Trophoblast cell (in vitro differentiated cells and primary cell): ENCODE data around the gene MYO1E.

Experiments used
- DNase-seq, 2 donors: peaks; one replicate each; pipeline ENCODE4 v3.0.0-alpha.2; 2016
- H2AFZ ChIP-seq: 2 replicates; pipeline ENCODE4 v1.6.1; 2013; ENCODE audit warnings: low read length, moderate library complexity, mild to moderate bottlenecking; ENCODE audit not compliant: insufficient read depth, poor library complexity
- H2AK5ac ChIP-seq: 2 replicates; pipeline ENCODE4 v1.6.1; 2013; ENCODE audit warnings: mild to moderate bottlenecking, low read length
- H2BK120ac ChIP-seq: 2 replicates; pipeline ENCODE4 v1.6.1; 2013; ENCODE audit warnings: low read length, mild to moderate bottlenecking, moderate library complexity; ENCODE audit not compliant: insufficient read depth, poor library complexity
- H2BK12ac ChIP-seq: 2 replicates; pipeline ENCODE4 v1.6.1; 2013; ENCODE audit warnings: mild to moderate bottlenecking, low read length, moderate library complexity
- H2BK5ac ChIP-seq: 2 replicates; pipeline ENCODE4 v1.6.1; 2013; ENCODE audit warnings: low read length, low read depth, moderate library complexity, mild to moderate bottlenecking; ENCODE audit not compliant: poor library complexity
- H3K14ac ChIP-seq: 2 replicates; pipeline ENCODE4 v1.6.1; 2013; ENCODE audit warnings: mild to moderate bottlenecking, low read length
- H3K18ac ChIP-seq: 2 replicates; pipeline ENCODE4 v1.6.1; 2013; ENCODE audit warnings: mild to moderate bottlenecking, low read length
- H3K23ac ChIP-seq: 2 replicates; pipeline ENCODE4 v1.6.1; 2013; ENCODE audit warnings: low read length
- H3K27ac ChIP-seq: 2 replicates; pipeline ENCODE4 v1.5.1; 2013; ENCODE audit warnings: low read depth, mild to moderate bottlenecking, inconsistent platforms, low read length, moderate library complexity
- H3K27me3 ChIP-seq: 2 replicates; pipeline ENCODE4 v1.6.1; 2013; ENCODE audit warnings: inconsistent platforms, mild to moderate bottlenecking, low read length, moderate library complexity; ENCODE audit not compliant: insufficient read depth
- H3K36me3 ChIP-seq, 2 experiments: 1 replicate in 1 of 2; 2 replicates in 1 of 2; pipeline ENCODE4 v1.6.1; 2013; ENCODE audit warnings: low read length in 2 of 2, mild to moderate bottlenecking in 2 of 2, moderate library complexity in 1 of 2; ENCODE audit not compliant: insufficient read depth in 2 of 2, control insufficient read depth in 1 of 2
- H3K4ac ChIP-seq: 2 replicates; pipeline ENCODE4 v1.6.1; 2013; ENCODE audit warnings: low read depth, mild to moderate bottlenecking, low read length, moderate library complexity
- H3K4me1 ChIP-seq, 2 experiments: 1 replicate in 1 of 2; 2 replicates in 1 of 2; pipeline ENCODE4 v1.6.1; 2013; ENCODE audit warnings: low read length in 2 of 2, mild to moderate bottlenecking in 2 of 2, moderate library complexity in 1 of 2; ENCODE audit not compliant: insufficient read depth in 2 of 2, control insufficient read depth in 1 of 2
- H3K4me2 ChIP-seq: 2 replicates; pipeline ENCODE4 v1.6.1; 2013; ENCODE audit warnings: inconsistent platforms, mild to moderate bottlenecking, low read length, moderate library complexity
- H3K4me3 ChIP-seq: 2 replicates; pipeline ENCODE4 v1.5.1; 2013; ENCODE audit warnings: mild to moderate bottlenecking, low read depth, low read length, inconsistent platforms
- H3K79me1 ChIP-seq: one replicate; pipeline ENCODE4 v1.6.1; 2013; ENCODE audit warnings: low read length
- H3K79me2 ChIP-seq: 2 replicates; pipeline ENCODE4 v1.6.1; 2013; ENCODE audit warnings: low read length, mild to moderate bottlenecking; ENCODE audit not compliant: control insufficient read depth, insufficient read depth, poor library complexity
- H3K9ac ChIP-seq: 2 replicates; pipeline ENCODE4 v1.6.1; 2013; ENCODE audit warnings: mild to moderate bottlenecking, low read length
- H3K9me3 ChIP-seq: 2 replicates; pipeline ENCODE4 v1.6.1; 2013; ENCODE audit warnings: low read depth, mild to moderate bottlenecking, control low read depth, inconsistent platforms, low read length; ENCODE audit not compliant: insufficient read depth
- H4K12ac ChIP-seq: 2 replicates; pipeline ENCODE4 v1.6.1; 2013; ENCODE audit warnings: low read depth, mild to moderate bottlenecking, low read length, moderate library complexity
- H4K8ac ChIP-seq: 2 replicates; pipeline ENCODE4 v1.6.1; 2013; ENCODE audit warnings: low read depth, mild to moderate bottlenecking, low read length, moderate library complexity
- H4K91ac ChIP-seq: one replicate; pipeline ENCODE4 v1.6.1; 2013; ENCODE audit warnings: low read depth, mild to moderate bottlenecking, low read length, moderate library complexity
- WGBS: extraction: QIAGEN DNeasy Blood & Tissue Kit; methylation state at CpG from one replicate; pipeline ENCODE4 v1.1.7; 2013; ENCODE audit warnings: missing lambda C conversion rate; ENCODE audit not compliant: insufficient read length, insufficient coverage; ENCODE audit errors: extremely low coverage; 5-methylcytosine and 5-hydroxymethylcytosine counted together

Gene MYO1E

DNA sequence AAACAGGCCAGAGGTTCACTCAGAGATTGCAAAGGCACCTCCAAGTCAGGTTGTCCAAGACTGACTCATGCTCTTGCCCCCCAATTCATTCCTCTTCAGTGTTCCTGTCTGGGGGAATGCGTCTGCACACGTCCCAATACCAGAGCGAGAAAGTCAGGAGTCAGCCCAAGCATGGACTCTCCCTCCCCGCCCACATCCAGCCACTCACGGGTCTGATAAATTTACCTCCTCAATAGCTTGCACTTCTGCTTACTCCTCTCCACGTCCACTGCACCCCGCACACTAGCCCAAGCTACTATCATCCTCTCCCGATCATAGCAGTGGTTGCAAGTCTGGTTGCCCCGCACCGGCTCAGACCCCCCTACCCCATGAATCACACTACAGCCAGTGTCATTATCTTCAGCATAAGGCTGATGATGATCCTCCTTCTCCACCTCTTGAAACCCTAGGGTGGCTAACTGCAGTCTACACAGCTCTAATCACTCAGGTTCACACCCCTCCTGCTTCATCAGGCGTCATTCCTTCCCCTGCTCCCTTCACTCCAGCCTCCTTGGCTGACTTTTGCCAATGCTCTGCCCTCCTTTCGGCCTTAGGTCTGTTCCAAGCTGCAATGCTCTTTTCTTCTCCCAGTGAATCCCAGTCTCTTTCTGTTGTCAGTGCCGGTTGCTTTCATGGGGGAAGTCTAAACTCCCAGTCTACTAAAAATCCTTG lies 27.6 kb upstream of the MYO1E start:
- Histone ChIP-seq H2BK5ac (no peak overlapping the region), H3K9me3 (no peaks in the 10 kb centered on the region), H3K4me3 (no peak overlapping the region), H2AFZ (no peak overlapping the region), H3K27me3 (no peaks in the 10 kb centered on the region), H3K14ac (no peak overlapping the region), H4K8ac (no peak overlapping the region), H3K4ac (no peak overlapping the region), H4K12ac (no peak overlapping the region), H3K4me1 (no peaks in the 10 kb centered on the region), H3K27ac (no peak overlapping the region), H3K23ac (no peak overlapping the region), H3K9ac (no peak overlapping the region), H2AK5ac (no peak overlapping the region), H3K4me2 (no peak overlapping the region), H3K79me1 (no peaks in the 10 kb centered on the region), H2BK12ac (no peak overlapping the region), H3K79me2 (no peaks in the 10 kb centered on the region), H4K91ac (no peak overlapping the region), H3K36me3 (no peaks in the 10 kb centered on the region), H2BK120ac (no peak overlapping the region), H3K18ac (no peak overlapping the region)
- no CpG with 5 or more reads among the region's 13 CpGs for WGBS
- no peak for DNase-seq

DNA sequence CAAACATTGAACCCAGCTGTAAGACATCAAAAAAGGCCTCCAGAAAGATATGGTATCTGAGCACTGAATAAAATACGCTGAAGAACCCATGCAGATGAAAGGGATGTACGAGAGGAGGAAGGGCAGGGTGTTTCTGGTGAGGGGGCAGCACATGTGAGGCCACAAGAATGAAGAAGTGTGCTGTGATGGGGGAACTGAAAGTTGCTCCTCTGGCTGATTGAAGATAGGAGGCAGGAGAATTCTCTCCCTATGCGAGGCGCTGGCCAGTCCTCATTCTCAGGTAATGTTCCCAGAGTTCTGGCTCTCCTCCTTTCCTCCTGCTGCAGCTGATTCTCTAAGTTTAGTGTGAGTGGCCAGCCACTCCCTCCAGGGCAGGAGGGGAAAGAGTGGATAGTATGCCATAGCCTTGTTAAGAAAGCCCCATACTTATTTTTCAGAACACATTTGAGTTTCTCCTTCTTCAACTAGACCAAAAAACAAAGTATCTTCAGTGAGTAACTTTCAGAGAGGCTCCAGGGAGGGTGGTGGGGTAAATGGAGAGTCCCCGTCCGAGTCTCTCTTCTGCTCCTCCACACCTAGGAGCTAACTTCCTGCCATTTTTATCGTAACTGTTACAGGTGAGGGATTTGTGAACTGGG lies 26.9 kb upstream of the MYO1E start:
- Histone ChIP-seq H2BK5ac (no peak overlapping the region), H2AFZ (no peak overlapping the region), H3K4ac (no peak overlapping the region), H3K4me1 (no peaks in the 10 kb centered on the region), H4K12ac (no peak overlapping the region), H4K8ac (no peak overlapping the region), H3K9me3 (no peaks in the 10 kb centered on the region), H3K14ac (no peak overlapping the region), H3K36me3 (no peaks in the 10 kb centered on the region), H4K91ac (no peak overlapping the region), H3K18ac (no peak overlapping the region), H2AK5ac (no peak overlapping the region), H3K9ac (no peak overlapping the region), H3K79me1 (no peaks in the 10 kb centered on the region), H2BK120ac (no peak overlapping the region), H2BK12ac (no peak overlapping the region), H3K4me3 (no peak overlapping the region), H3K27ac (no peak overlapping the region), H3K79me2 (no peaks in the 10 kb centered on the region), H3K27me3 (no peaks in the 10 kb centered on the region), H3K23ac (no peak overlapping the region), H3K4me2 (no peak overlapping the region)
- no CpG with 5 or more reads among the region's 7 CpGs for WGBS
- no peak for DNase-seq

DNA sequence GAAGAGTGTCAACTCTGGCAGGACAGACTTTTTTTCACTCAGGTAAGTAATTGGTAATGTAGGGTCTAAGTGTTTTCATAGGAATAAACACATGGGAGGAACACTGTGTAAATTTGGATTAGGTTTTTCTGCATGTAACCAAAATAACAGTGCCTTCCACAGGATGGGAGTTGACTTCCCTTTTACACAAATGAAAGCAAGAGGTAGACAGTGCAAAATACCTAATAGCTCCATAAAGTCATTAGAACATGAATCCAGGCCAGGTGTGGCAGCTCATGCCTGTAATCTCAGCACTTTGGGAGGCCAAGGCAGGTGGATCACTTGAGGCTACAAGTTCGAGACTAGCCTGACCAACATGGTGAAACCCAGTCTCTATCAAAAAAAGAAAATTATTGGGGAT lies 25.5 kb upstream of the MYO1E start:
- H4K91ac ChIP-seq = no peak overlapping the region
- H3K9ac ChIP-seq = no peak overlapping the region
- no peak overlapping the region for H2BK12ac ChIP-seq
- no peaks in the 10 kb centered on the region for H3K4me1 ChIP-seq
- H3K36me3 ChIP-seq = no peaks in the 10 kb centered on the region
- no CpG with 5 or more reads among the region's 1 CpG for WGBS
- H3K79me1 ChIP-seq = no peaks in the 10 kb centered on the region
- no peak overlapping the region for H2BK120ac ChIP-seq
- H4K8ac ChIP-seq = no peak overlapping the region
- H2BK5ac ChIP-seq = no peak overlapping the region
- H2AK5ac ChIP-seq = no peak overlapping the region
- no peak overlapping the region for H3K18ac ChIP-seq
- no peak overlapping the region for H3K27ac ChIP-seq
- no peak overlapping the region for H3K4ac ChIP-seq
- DNase-seq = no peak
- no peak overlapping the region for H3K4me2 ChIP-seq
- no peak overlapping the region for H3K4me3 ChIP-seq
- no peaks in the 10 kb centered on the region for H3K9me3 ChIP-seq
- H4K12ac ChIP-seq = no peak overlapping the region
- H3K14ac ChIP-seq = no peak overlapping the region
- H3K23ac ChIP-seq = no peak overlapping the region
- H2AFZ ChIP-seq = no peak overlapping the region
- no peaks in the 10 kb centered on the region for H3K79me2 ChIP-seq
- no peaks in the 10 kb centered on the region for H3K27me3 ChIP-seq

DNA sequence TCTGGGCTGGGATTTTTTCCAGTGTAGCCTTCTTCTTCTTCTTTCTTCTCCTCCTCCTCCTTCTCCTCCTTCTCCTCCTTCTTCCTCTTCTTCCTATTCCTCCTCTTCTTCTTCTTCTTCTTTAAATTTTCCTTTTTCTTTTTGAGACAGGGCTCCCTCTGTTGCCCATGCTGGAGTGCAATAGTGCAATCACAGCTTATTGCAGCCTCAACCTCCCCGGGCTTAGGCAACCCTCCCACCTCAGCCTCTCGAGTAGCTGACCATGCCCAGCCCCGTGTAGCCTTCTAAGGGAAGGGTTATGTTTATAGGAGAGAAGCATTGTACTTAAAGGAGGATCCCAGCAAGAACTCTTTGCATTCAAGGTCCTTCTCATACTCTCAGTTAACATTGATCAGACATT lies 24.0 kb upstream of the MYO1E start:
- Histone ChIP-seq H3K4ac (no peak overlapping the region), H2BK120ac (no peak overlapping the region), H3K9ac (no peak overlapping the region), H2AK5ac (no peak overlapping the region), H4K12ac (no peak overlapping the region), H4K8ac (no peak overlapping the region), H3K9me3 (no peaks in the 10 kb centered on the region), H2BK5ac (no peak overlapping the region), H3K18ac (no peak overlapping the region), H2AFZ (no peak overlapping the region), H3K14ac (no peak overlapping the region), H3K27ac (no peak overlapping the region), H3K4me1 (no peaks in the 10 kb centered on the region), H3K23ac (no peak overlapping the region), H3K79me2 (no peaks in the 10 kb centered on the region), H4K91ac (no peak overlapping the region), H3K27me3 (no peaks in the 10 kb centered on the region), H3K36me3 (no peaks in the 10 kb centered on the region), H2BK12ac (no peak overlapping the region), H3K4me3 (no peak overlapping the region), H3K79me1 (no peaks in the 10 kb centered on the region), H3K4me2 (no peak overlapping the region)
- no CpG with 5 or more reads among the region's 3 CpGs for WGBS
- DNase-seq = no peak
